Transverse colon (tissue), 4 donors: ENCODE results near the gene CCDC88A.

Experiments
- EP300 ChIP-seq: sonication (generic); formaldehyde crosslinking; IDR thresholded peaks from one replicate; pipeline ENCODE4 v1.6.1; 2017; ENCODE audit warnings: antibody characterized with exemption, low read depth
- POLR2A ChIP-seq: fragments of 450-650 bp; IDR thresholded peaks from one replicate; pipeline ENCODE4 v1.6.1; 2016; ENCODE audit warnings: antibody characterized with exemption, mild to moderate bottlenecking, moderate library complexity
- POLR2AphosphoS5 ChIP-seq, 3 donors: sonication (generic); formaldehyde crosslinking; IDR thresholded peaks; one replicate each; pipeline ENCODE4 v1.6.1; 2016; ENCODE audit warnings: antibody characterized with exemption in 3 of 3
- TF ChIP-seq, protein P1 (sequence below), 5 experiments: fragments of 200-600 bp in 3 of 5; fragments of 450-650 bp in 2 of 5; sonication (generic) in 3 of 5; IDR thresholded peaks; 1 replicate in 2 of 5; 2 replicates in 3 of 5; pipeline ENCODE4 v1.5.1; 2016 to 2017; ENCODE audit warnings: antibody characterized with exemption in 5 of 5, inconsistent platforms in 3 of 5, mild to moderate bottlenecking in 2 of 5, moderate library complexity in 1 of 5

DNA sequence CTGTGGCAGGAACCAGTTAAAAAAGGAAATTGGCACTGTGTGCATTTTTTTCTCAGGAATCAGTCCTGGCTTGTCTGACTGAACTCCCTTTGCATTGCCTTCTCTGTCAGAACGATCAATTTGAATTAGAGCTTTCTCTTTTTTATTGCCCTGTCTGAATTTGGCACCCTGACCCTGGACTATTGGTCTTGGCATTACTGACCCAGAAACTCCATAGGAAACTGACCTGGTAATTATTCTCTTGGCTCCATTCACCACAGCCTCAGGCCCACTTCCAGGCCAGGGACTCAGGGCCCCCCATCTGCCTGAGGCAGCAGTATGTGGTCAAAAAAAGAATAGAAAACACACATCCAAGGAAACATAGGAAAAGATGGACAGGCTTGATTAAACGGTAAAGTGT is 32.0 kb upstream of the CCDC88A start:
- TF ChIP-seq, protein P1, sequence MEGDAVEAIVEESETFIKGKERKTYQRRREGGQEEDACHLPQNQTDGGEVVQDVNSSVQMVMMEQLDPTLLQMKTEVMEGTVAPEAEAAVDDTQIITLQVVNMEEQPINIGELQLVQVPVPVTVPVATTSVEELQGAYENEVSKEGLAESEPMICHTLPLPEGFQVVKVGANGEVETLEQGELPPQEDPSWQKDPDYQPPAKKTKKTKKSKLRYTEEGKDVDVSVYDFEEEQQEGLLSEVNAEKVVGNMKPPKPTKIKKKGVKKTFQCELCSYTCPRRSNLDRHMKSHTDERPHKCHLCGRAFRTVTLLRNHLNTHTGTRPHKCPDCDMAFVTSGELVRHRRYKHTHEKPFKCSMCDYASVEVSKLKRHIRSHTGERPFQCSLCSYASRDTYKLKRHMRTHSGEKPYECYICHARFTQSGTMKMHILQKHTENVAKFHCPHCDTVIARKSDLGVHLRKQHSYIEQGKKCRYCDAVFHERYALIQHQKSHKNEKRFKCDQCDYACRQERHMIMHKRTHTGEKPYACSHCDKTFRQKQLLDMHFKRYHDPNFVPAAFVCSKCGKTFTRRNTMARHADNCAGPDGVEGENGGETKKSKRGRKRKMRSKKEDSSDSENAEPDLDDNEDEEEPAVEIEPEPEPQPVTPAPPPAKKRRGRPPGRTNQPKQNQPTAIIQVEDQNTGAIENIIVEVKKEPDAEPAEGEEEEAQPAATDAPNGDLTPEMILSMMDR (IDR thresholded peaks at IDR 0.05), result no peak
- no peak for TF ChIP-seq POLR2A
- no peak for TF ChIP-seq POLR2AphosphoS5 (IDR thresholded peaks at IDR 0.05)
- TF ChIP-seq EP300, result no peak
